ENCODE results near the gene RAB31.

Gene RAB31

DNA sequence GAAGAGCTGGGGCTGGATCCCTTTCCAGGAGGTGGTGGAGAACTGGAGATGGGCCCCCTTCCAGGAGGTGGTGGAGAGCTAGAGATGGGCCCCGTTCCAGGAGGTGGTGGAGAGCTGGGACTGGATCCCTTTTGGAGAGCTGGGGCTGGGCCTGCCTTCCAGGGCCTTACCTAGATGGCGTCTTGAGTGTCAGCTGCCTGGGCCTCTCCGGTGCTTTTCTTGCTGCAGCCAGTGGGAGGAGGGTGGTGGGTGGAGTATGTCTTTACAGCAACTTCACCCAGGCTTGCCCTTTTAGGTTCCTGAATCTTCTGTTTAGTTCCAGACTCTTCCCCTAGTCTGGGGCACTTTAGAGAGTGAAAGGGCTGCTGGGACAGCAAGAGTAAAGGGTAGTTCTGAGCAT, 158.5 kb downstream of the RAB31 start:
- DNase-seq (ENCODE audit: low spot score): no peak

DNA sequence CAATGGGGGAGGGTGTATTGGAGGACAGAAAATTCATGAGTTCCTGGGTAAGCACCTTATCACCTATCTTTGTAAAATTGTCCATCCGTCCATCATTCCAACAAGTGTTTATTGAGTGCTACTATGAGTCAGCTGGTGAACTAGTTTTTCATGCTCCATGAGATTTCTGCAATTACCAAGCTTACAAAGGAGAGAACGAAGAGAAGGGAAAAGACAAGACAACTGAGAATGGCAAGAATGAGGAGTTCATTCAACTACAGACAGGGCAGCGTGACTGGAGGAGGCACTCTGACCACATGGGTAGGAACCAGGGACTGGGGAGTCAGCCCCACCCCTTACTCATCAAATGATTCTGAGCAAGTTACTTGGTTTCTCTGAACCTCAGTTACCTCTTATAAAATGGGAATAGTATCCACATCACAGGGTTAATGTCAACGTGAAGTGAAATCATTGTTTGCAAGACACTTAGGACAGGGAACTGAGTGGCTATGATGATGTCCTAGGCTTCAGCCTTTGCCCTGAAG, 159.0 kb downstream of the RAB31 start:
- DNase-seq (ENCODE audit: low spot score): no peak

DNA sequence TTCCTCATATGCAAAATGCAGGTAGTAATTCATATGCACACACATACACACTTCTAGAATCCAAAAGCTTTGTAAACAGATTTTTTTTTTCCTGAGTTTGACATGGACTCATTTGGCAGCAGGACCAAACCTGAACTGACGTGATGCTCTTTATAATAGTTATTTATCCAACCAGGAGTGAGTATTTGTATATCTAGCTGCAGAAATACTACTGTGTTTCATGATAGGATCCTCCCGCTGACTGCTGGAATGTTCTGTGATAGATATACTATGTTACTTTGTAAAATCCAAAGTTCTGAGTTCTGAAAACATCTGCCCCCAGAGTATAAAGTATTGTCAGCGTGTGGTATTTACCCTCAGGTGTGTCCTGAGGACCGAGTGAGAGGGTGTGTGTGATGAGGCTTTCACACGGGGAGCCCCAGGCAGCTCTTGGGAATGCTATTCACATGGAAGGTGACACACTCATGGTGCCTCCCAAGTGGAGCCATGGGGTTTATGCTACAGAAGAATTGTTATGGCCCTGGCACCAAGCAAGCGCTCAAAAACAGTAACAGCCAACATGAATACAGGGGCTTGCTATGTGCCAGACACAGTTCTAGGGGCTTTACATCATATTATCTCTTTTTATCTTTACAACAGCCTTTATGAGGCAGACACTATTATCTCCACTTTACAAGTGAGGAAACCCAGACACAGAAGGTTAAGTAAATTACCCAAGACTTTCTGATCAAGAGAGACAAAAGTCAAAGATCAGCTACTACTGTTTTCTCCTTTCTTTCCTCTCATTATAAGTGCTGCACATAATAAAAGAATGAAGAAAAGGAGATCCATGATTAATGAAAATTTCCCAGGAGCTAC, 161.0 kb downstream of the RAB31 start:
- no peak for DNase-seq (ENCODE audit: low spot score)

DNA sequence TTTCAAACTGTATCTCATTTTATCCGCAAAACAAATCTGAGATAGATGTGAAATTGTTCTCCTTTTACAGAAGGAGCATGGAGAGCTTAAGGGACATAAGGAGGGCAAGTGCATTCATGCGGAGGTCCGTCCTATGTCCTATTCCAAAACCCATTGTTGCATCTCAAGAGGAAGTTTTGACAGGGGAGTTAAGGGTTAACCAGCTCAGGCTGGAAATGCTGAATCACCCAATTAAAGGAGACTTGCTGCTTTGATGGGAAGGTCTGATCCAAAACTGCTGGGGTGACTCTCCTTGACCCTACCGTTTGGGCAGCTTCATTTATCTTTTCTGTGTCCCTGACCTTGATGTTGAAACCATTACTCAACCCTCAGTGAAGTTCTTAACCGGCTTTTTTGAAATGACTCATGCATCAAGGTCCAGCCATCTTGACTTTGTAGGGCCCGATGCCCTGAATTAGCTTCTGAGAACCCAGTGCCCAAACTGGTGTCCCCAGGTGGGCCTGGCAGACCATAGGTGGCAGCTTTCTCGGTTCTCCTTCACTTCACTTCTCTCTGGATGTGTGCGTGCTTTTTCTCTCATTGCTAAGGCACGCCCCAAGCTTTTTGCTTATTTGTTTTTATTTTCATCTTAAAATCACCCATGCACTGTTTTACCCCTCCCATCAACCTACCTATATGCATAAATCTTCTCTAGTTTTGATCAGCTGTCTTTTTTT, 161.8 kb downstream of the RAB31 start:
- peak; percentile 61 for DNase-seq (ENCODE audit: low spot score)

DNA sequence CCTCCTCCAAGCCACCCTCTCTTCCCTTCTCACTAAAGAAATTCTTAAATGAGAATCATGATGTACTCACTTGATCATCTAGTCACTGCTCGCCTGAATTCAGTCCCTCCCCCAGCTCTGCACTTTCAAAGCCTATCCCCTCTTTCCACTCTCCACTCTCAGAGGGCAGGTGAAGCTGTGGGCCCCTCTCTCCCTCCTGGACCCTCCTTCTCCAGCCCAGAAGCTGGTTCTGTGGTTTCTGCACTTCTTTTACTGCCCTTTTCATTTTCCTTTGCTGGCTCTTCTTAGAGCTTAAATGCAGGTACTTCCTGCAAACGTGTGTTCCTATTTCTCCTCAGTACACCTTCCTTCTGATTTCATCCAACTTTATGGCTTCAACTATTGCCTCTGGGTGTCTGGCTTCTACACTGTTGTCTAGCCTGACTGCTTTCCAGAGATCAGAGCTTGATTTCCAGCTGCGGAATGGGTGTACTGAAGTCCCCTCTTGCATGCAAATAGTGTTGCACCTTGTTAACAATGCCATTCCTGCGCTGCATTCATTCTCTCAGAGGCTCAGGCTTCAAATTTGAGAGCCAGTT, 162.4 kb downstream of the RAB31 start:
- DNase-seq (ENCODE audit: low spot score): no peak

DNA sequence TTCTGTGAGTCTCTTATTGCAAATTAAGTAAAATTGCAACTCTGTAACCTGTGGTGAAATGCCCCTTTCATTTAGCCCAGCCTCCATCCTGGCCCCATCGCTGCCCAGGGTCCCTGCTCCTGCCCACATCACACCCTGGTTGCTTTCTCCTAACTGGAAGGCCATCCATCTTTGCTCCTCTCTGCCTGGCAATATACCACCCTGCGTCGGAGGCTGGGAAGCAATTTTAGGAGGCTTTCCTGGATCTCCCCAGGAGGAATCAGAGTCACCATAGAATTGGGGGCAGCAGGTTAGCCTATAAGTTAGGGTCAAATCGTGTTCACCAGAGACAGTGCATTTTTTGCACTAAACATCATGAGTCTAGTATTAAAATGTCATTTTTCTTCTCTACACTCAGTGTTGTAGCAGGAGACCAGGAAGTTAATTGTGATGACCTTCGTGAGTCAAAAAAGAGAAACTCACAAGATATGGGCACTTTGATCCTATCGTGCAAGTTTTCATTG, 163.2 kb downstream of the RAB31 start:
- no peak for DNase-seq (ENCODE audit: low spot score)

DNA sequence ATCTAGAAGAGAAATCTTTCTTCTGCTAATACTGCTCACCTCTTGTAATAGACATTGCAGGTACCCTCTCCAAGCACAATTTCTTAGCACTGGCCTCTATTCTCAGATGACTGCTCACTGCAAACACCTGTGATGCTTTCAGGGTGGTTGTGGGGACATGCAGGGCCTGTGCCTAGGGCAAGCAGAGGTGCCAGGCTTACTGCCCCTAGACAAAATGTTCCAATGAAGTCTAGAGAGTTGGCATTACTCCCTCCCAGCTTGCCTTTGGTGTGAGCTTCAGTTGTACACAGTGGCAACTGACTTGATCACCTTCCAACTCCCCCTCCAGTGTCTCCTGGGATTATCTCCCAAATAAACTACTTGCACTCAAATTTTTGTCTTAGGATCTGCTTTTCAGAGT, 164.7 kb downstream of the RAB31 start:
- DNase-seq (ENCODE audit: low spot score): no peak

DNA sequence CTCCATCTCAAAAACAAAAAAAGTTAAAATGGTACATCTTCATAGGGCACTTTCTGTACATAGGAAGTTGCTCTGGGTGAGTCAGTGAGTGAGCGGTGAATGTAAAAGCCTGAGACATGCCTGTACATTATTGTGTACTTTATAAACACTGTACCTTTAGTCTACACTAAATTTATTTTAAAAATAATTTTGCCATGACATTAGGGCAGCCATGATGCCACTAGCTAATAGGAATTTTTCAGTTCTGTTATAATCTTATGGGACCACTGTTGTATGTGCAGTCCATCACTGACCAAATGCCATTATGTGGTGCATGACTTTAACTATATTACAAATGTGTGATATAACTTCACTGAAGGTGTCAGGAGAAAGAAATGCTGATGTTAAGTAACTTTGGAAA, 166.6 kb downstream of the RAB31 start:
- DNase-seq (ENCODE audit: low spot score): no peak

DNA sequence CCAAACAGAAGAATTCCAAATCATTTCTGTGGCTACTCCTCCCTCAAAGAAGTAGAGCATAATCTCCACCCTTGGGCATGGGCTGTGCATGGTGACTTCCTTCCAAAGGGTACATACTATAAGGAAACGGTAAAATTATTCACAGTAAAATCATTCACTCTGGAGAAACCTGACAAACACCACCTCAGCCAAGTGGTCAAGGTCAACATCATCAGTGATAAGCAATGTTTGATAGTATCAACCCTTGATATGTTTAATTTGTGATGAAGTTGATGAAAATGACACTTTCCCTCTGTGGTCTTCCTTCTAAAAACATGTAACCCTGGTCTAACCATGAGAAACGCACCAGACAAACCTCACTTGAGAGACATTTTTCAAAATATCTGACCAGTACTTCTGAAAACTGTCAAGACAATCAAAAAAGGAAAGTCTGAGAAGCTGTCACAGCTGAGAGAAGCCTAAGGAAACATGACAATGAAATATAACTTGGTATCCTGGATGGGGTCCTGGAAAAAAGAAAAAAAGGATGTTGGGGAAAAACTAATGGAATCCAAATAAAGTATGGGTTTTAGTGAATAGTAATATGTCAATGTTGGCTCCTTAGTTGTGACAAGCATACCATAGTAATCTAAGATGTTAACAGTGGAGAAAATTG, 168.2 kb downstream of the RAB31 start:
- DNase-seq (ENCODE audit: low spot score): no peak

DNA sequence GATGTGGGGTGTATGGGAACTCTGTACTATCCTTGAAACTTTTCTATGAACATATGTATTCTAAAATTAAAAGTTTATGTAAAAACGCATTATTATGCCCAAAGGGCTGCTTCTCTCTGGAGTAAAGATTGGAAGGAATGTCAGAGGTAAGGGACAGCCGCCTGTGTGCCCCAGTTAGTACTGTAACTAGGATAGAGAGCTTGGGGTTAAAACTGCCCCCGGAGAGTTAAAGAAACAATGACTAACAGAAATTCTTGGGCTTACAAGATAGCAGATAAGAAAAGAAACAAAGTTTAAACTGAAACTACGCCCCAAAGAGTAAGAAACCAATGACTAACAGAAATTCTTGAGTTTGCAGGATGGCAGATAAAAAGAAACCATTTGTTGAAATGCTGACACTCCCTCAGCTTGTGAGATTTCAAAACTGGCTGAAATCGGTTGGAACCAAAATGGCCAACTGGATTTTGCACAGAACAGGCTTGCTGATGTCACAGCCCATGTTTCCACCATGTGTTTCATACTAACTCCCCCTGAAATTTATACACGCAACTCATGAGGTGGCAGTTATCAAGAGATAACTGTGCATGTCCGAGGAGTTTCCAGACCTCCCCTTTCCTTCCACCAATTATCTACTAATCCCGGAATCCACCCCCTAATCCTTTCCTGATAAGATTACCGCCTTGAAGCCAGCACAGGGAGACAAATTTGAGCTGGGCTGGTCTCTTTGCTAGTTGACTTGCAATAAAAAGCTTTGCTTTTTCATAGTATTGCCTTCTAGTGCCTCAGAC, 169.0 kb downstream of the RAB31 start:
- peak; percentile 57 for DNase-seq (ENCODE audit: low spot score)

DNA sequence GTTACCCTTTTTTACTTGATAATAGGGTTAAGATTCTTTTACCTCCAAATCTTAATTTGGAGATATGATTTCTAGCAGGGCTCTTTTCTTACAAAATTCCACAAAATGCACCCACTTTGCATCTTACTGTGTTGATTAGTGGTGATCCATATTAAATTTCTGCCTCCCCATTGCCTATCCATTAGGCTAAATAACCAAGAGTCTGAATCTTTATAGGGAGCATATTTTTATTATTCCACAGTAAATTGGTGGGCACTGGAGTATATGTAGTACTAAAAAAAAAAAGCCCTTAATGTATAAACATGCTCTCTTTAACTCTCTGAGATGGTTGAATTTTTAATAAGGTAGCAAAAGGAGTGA, 169.5 kb downstream of the RAB31 start:
- no peak for DNase-seq (ENCODE audit: low spot score)

DNA sequence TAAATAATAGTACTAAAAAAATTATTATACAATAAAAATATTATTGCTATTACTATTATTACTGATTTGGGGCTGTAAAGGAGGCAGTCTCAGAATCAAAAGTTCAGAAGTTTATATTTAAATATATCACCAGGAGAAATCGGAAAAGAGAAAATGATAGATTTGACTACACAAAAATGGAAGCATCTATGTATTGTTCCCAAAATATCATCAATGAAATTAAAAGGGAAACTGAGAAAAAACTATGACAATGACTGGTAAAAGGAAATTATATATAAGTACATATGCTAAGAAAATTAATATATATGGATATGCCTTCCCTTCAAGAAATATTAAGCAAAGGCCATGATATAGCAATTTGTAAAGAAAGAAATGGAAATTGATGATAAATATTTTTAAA, 170.0 kb downstream of the RAB31 start:
- no peak for DNase-seq (ENCODE audit: low spot score)

DNA sequence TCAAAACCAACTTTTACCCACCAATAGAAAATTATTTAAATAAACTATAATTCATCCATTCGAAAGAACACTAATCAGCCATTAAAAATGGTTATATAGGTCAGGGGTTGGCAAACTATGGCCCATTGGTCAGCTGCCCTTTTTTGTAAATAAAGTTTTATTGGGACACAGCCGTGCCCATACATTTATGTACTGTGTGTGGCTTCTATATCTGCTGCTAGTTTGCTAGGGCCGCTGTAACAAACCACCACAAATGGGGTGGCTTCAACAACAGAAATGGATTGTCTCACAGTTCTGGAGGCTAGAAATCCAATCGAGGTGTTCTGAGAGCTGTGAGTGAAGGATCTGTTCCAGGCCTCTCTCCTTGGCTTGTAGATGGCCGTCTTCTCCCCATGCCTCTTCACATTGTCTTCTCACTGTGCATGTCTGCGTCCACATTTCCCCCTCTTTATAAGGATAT, 170.7 kb downstream of the RAB31 start:
- DNase-seq (ENCODE audit: low spot score): no peak

DNA sequence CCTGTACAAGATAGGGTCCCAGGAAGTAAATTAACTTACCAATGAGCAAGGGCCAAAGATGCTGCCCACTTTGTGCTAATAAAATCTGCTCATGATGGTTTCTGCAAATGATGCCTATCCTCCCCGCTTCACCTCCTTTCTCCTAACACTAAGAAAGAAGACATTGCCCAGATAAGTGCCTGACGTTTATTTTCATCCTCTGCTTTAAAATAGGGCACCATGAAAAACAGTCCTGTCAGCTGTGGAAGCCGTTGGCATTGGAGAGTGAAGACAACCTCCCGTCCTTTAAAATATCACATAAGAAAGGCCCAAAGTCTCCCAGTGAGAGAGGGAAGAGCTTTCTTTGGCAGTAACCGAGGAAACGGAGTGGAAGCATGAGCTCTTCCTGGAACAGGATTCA, 176.0 kb downstream of the RAB31 start:
- DNase-seq (ENCODE audit: low spot score): no peak

DNA sequence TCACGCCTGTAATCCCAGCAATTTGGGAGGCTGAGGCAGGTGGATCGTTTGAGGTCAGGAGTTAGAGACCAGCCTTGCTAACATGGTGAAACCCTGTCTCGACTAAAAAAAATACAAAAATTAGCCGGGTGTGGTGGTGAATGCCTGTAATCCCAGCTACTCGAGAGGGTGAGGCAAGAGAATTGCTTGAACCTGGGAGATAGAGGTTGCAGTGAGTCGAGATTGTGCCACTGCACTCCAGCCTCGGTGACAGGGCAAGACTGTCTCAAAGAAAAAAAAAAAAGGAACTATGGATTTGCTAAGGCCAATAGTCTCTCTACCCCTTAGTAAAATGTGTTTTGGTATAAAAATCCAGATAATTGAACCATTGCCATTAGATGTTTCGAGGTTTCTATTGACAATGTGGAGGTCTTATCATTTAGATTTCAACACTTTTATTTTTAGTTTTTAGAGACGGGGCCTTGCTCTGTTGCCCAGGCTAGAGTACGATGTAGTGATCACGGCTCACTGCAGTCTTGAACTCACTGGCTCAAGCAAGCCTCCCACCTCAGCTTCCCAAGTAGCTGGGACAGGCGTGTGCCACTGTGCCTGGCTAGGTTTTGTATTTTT, 176.5 kb downstream of the RAB31 start:
- DNase-seq (ENCODE audit: low spot score): no peak

DNA sequence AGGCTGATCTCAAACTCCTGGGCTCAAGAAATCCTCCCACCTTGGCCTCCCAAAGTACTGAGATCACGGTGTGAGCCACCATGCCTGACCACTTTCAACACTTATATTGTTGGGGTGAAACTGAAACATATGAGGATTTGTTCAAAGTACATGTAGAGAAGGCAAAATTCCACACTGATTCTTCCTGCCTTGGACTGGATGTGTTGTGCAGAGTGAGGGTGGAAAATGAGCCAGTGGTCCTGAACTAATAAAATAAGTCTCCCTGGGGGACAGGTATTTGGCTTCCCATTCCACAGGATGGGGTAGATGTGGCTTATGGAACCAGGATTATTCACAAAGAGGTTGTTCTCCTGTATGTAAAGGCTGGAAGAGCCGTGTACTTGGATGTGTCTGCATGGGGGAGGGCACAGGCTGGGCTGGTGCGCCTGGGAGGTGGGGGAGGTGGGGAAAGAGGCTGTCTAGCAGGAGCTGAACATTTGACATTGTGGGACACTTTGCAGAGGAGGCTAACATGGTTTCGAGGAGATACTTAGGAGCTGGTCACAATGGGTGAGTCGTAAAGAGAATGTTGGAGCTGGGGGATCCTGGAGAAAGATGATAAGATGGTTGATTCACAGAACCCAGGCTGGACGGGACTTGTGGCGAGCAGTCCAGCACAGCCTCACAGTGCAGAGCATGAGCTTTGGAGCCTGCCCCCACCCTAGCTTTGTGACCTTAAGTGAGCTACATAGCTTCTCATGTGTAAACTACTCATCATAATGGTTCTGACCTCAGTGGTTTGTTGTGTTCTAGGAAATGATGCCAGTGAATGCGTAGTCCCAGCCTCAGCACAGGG, 177.3 kb downstream of the RAB31 start, which contains the start of gene TXNDC2:
TSS of gene TXNDC2 (plus strand) at position 804 of the 835 bp plus-strand sequence. CDS start 708 bp downstream, outside the sequence.
- DNase-seq (ENCODE audit: low spot score): no peak

DNA sequence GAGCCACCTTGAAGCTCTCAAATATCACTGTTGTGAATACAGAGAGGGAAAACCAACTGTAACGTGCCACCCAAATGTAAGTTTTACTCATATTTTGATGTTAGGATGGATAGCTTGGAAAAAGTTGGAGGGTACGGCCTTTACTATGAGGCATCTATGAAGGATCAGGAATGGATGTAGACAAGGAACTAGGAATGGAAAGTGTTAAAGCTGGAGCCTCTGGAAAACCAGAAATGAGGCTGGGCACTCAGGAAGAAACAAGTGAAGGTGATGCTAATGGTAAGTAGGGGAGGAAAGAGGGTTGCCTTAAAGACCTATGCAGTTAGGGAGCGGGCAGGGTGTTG, 177.9 kb downstream of the RAB31 start:
- no peak for DNase-seq (ENCODE audit: low spot score)

DNA sequence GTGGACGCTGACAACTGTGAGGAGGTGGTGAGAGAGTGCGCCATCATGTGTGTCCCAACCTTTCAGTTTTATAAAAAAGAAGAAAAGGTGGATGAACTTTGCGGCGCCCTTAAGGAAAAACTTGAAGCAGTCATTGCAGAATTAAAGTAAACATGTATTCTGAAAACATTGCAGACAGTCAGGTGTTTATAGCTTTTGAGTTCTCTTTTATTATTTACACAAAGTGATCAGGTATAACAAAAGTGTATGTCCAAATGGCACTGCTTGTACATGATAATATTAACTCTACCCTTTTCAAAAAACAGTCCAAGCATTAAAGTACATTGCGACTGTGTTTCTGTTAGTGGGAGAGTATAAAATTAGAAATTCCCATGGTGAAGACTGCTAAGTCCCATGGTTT, 179.9 kb downstream of the RAB31 start:
- DNase-seq (ENCODE audit: low spot score): no peak

DNA sequence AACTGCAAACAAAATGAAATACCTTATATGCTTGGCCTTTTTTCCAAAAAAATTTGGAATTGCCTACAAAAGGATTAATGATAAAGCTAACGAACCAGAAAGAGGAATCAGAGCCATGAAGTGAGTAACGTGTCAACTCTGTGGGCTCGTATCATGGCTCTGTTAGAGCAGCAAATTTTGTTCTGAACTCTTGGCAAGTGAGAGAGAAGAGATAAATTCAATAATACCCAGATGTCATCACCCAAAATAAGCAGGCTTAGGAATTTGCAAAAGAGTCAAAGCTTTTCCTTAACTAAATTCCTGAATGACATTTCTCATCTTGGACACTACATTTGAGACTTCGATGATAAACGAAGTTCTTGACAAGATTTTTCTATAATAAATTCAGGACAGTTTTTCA, 182.1 kb downstream of the RAB31 start:
- no peak for DNase-seq (ENCODE audit: low spot score)

DNA sequence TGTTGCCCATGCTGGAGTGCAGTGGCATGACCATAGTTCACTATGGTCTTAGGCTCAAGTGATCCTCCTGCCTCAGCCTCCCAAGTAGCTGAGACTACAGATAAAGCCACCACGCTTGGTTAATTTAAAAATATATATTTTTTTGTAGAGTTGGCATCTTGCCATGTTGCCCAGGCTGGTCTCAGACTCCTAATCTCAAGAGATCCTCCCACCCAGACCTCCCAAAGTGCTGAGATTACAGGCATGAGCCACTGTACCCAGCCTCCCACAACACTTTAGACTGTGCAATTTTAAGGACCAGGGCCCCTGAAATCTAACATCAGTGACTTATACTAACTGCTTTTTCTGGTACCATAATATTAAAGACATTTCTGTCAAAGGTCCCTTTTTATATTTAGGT, 182.9 kb downstream of the RAB31 start:
- no peak for DNase-seq (ENCODE audit: low spot score)
